Measurements from ENCODE around the gene NAA80. TPM values are rescaled to one million over a fixed set of nuclear protein-coding genes. Genes with fewer than 3 reads are reported as not detected.

The NAA80 gene
- total RNA-seq, 1 experiment from 2014 or later = 6.0 TPM

- H3K79me2 ChIP-seq (ENCODE audit: insufficient read depth, low read length) = no peaks in the 10 kb centered on the region
- H3K56ac ChIP-seq (ENCODE audit: insufficient read length, low read depth, low read length) = no peak within 1 kb of the TSS
- H4K20me1 ChIP-seq (ENCODE audit: control insufficient read depth, insufficient read depth, insufficient read length) = no peaks in the 10 kb centered on the region
- no peaks in the 10 kb centered on the region for H3K4me1 ChIP-seq (ENCODE audit: insufficient read depth, low read length)
- no peak within 1 kb of the TSS for H4K91ac ChIP-seq (ENCODE audit: insufficient read length, low read depth, low read length)
- no peak within 1 kb of the TSS for H2BK15ac ChIP-seq (ENCODE audit: low read depth, low read length)
- H3T11ph ChIP-seq (ENCODE audit: low read length) = no peak within 1 kb of the TSS
- no CpG with 5 or more reads among the region's 2 CpGs for WGBS (ENCODE audit: extremely low coverage, insufficient read length, low lambda C conversion rate)
- no peaks in the 10 kb centered on the region for H3K79me1 ChIP-seq (ENCODE audit: insufficient read depth, low read depth, low read length, poor library complexity, severe bottlenecking)
- peaks cover 6% of the 10 kb centered on the region for H3K23me2 ChIP-seq (ENCODE audit: insufficient read length, low read depth, low read length, poor library complexity, severe bottlenecking)
- no peak within 1 kb of the TSS for H2AFZ ChIP-seq (ENCODE audit: low read length)
- no peak within 1 kb of the TSS for H3K23ac ChIP-seq (ENCODE audit: insufficient read length, low read depth, low read length)
- H2BK12ac ChIP-seq (ENCODE audit: insufficient read length, low read depth, low read length) = no peak within 1 kb of the TSS
- H2BK5ac ChIP-seq (ENCODE audit: insufficient read length, low read length) = no peak within 1 kb of the TSS
- H3K14ac ChIP-seq (ENCODE audit: insufficient read depth, low read length) = no peak within 1 kb of the TSS
- no peak for DNase-seq
- peak within 1 kb of the TSS in 2 of 3 experiments; percentile 34 to 95; a peak in 2 of 7 replicates for H3K27ac Mint-ChIP-seq
- no peak within 1 kb of the TSS for H2AK5ac ChIP-seq (ENCODE audit: insufficient read length, low read length)
- H4K5ac ChIP-seq (ENCODE audit: insufficient read length, low read depth, low read length) = no peak within 1 kb of the TSS
- H3K4me2 ChIP-seq (ENCODE audit: insufficient read depth, insufficient read length, low read length) = no peak within 1 kb of the TSS
- no peaks in the 10 kb centered on the region for H3K9me3 Mint-ChIP-seq
- H3K4me3 Mint-ChIP-seq = no peak within 1 kb of the TSS
- H3K9ac ChIP-seq (ENCODE audit: extremely low read depth, insufficient read length, low read length) = no peak within 1 kb of the TSS
- TF ChIP-seq, protein P1, sequence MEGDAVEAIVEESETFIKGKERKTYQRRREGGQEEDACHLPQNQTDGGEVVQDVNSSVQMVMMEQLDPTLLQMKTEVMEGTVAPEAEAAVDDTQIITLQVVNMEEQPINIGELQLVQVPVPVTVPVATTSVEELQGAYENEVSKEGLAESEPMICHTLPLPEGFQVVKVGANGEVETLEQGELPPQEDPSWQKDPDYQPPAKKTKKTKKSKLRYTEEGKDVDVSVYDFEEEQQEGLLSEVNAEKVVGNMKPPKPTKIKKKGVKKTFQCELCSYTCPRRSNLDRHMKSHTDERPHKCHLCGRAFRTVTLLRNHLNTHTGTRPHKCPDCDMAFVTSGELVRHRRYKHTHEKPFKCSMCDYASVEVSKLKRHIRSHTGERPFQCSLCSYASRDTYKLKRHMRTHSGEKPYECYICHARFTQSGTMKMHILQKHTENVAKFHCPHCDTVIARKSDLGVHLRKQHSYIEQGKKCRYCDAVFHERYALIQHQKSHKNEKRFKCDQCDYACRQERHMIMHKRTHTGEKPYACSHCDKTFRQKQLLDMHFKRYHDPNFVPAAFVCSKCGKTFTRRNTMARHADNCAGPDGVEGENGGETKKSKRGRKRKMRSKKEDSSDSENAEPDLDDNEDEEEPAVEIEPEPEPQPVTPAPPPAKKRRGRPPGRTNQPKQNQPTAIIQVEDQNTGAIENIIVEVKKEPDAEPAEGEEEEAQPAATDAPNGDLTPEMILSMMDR (conservative IDR thresholded peaks at IDR 0.05) = no peak
- H2BK120ac ChIP-seq (ENCODE audit: low read depth, low read length, poor library complexity, severe bottlenecking) = no peak within 1 kb of the TSS
- H3K27me3 Mint-ChIP-seq (ENCODE audit: low read depth) = peaks cover 50% of the 10 kb centered on the region
- H3K18ac ChIP-seq (ENCODE audit: insufficient read length, low read depth, low read length) = no peak within 1 kb of the TSS
- H3K36me3 Mint-ChIP-seq (ENCODE audit: insufficient read depth in 1 of 3, low read depth in 3 of 3) = no peaks in the 10 kb centered on the region; a peak in 1 of 7 replicates
- no peak within 1 kb of the TSS for H3K4ac ChIP-seq (ENCODE audit: low read depth, low read length)
- H4K8ac ChIP-seq (replicated peaks; ENCODE audit: insufficient read length, low read depth, low read length) = no peak within 1 kb of the TSS
- peaks cover 19 to 22% of the 10 kb centered on the region in 2 experiments for H3K4me1 Mint-ChIP-seq
- peaks cover 7% of the 10 kb centered on the region; the same call in 1 of the 2 replicates for H3K27me3 ChIP-seq (ENCODE audit: insufficient read depth, low read length)
- no peaks in the 10 kb centered on the region for H3K9me3 ChIP-seq (ENCODE audit: control insufficient read depth, low read depth, low read length)
- H2BK20ac ChIP-seq (ENCODE audit: low read depth, low read length, poor library complexity, severe bottlenecking) = no peak within 1 kb of the TSS
- no peak within 1 kb of the TSS for H3K27ac ChIP-seq (ENCODE audit: insufficient read length, low read depth, low read length)
Measured at GRCh38 chr3:50278880-50279224, 20.4 kb downstream of the NAA80 start, which contains the start of gene LSMEM2. TSS of gene LSMEM2 (plus strand) at chr3:50279087. CDS start at chr3:50279114, 27 bp downstream.

Data from H9 (cell line).